ENCODE results near the gene SPHK1.

GRCh38 chr17:76366247-76366646 is 18.2 kb upstream of the SPHK1 start:
- TF ChIP-seq CTCF (IDR thresholded peaks at IDR 0.05; ENCODE audit: poor library complexity, severe bottlenecking) (no peak), EP300 (conservative IDR thresholded peaks at IDR 0.05; ENCODE audit: poor library complexity, severe bottlenecking) (no peak), TAF1 (IDR thresholded peaks at IDR 0.05; ENCODE audit: low read depth) (no peak)

Measured in neural cell (in vitro differentiated cells).